Panc1 (cell line): ENCODE results near the gene SYCN.

ENCODE experiments used
- SIN3A ChIP-seq: IDR thresholded peaks from 2 replicates; pipeline ENCODE4 v1.6.1; 2012; ENCODE audit warnings: low read depth, mild to moderate bottlenecking, low read length, moderate library complexity, borderline replicate concordance; ENCODE audit not compliant: insufficient read depth
- TF ChIP-seq, protein P1 (sequence below), 2 experiments: IDR thresholded peaks; 2 replicates each; pipeline ENCODE4 v1.6.1; 2011 to 2012; ENCODE audit warnings: low read depth in 2 of 2, control low read depth in 1 of 2, low read length in 1 of 2, mild to moderate bottlenecking in 1 of 2, moderate library complexity in 1 of 2; ENCODE audit not compliant: insufficient read depth in 1 of 2
- TF ChIP-seq, protein P2 (sequence below): fragments of 450-650 bp; IDR thresholded peaks from 2 replicates; pipeline ENCODE4 v1.5.1; 2017; ENCODE audit warnings: mild to moderate bottlenecking

DNA sequence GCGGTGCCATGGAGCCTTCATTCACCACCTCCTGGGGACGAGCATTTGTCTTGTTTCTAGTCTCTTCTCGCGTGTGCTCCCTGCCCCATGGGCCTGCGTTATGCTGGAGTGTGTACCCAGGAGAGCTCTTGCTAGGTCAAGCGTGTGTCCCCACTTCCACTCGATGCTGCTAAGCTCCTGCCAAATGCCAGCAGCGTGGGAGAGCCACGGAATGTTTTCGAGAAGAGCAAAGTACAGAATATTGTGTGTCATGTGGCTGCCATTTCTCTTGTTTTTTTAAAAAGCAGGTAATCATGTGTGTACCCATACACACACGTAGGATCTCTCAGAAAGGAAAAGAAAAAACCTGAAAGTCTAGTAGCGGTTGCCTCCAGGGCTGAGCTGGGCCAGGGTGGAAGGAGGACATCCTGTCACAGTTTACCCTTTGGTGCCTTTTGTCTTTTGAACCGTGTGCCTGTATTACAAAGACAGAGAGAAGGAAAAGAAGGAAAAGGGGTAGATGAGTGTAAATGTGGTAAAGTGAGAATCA is 49.9 kb downstream of the SYCN start:
- no peak for TF ChIP-seq SIN3A
- TF ChIP-seq, protein P1, sequence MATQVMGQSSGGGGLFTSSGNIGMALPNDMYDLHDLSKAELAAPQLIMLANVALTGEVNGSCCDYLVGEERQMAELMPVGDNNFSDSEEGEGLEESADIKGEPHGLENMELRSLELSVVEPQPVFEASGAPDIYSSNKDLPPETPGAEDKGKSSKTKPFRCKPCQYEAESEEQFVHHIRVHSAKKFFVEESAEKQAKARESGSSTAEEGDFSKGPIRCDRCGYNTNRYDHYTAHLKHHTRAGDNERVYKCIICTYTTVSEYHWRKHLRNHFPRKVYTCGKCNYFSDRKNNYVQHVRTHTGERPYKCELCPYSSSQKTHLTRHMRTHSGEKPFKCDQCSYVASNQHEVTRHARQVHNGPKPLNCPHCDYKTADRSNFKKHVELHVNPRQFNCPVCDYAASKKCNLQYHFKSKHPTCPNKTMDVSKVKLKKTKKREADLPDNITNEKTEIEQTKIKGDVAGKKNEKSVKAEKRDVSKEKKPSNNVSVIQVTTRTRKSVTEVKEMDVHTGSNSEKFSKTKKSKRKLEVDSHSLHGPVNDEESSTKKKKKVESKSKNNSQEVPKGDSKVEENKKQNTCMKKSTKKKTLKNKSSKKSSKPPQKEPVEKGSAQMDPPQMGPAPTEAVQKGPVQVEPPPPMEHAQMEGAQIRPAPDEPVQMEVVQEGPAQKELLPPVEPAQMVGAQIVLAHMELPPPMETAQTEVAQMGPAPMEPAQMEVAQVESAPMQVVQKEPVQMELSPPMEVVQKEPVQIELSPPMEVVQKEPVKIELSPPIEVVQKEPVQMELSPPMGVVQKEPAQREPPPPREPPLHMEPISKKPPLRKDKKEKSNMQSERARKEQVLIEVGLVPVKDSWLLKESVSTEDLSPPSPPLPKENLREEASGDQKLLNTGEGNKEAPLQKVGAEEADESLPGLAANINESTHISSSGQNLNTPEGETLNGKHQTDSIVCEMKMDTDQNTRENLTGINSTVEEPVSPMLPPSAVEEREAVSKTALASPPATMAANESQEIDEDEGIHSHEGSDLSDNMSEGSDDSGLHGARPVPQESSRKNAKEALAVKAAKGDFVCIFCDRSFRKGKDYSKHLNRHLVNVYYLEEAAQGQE (IDR thresholded peaks at IDR 0.05; ENCODE audit: insufficient read depth in 1 of 2, low read depth in 2 of 2, low read length in 1 of 2), result no peak
- TF ChIP-seq, protein P2, sequence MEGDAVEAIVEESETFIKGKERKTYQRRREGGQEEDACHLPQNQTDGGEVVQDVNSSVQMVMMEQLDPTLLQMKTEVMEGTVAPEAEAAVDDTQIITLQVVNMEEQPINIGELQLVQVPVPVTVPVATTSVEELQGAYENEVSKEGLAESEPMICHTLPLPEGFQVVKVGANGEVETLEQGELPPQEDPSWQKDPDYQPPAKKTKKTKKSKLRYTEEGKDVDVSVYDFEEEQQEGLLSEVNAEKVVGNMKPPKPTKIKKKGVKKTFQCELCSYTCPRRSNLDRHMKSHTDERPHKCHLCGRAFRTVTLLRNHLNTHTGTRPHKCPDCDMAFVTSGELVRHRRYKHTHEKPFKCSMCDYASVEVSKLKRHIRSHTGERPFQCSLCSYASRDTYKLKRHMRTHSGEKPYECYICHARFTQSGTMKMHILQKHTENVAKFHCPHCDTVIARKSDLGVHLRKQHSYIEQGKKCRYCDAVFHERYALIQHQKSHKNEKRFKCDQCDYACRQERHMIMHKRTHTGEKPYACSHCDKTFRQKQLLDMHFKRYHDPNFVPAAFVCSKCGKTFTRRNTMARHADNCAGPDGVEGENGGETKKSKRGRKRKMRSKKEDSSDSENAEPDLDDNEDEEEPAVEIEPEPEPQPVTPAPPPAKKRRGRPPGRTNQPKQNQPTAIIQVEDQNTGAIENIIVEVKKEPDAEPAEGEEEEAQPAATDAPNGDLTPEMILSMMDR, result no peak
